ENCODE results near the gene CPEB3. TPM values are rescaled to one million over a fixed set of nuclear protein-coding genes. Genes with fewer than 3 reads are reported as not detected.

Gene CPEB3
- total and polyA plus RNA-seq, 9 of the 15 experiments (the other 6 are each of a cell fraction or from before 2014, with no cell fraction given): 0.15 to 1.2 (median 0.51) TPM

- TF ChIP-seq CGGBP1 (CRISPR knock-in tag; IDR thresholded peaks at IDR 0.05) (no peak), E2F5 (CRISPR knock-in tag; IDR thresholded peaks at IDR 0.05) (no peak), HDAC3 (IDR thresholded peaks at IDR 0.05; ENCODE audit: borderline replicate concordance, partially characterized antibody) (no peak), MCM3 (IDR thresholded peaks at IDR 0.05) (no peak), FOXP1 (CRISPR knock-in tag; IDR thresholded peaks at IDR 0.05) (0 out of 2 replicates have a peak, but pooled peaks have one; percentile 12), PHF8 (IDR thresholded peaks at IDR 0.05; ENCODE audit: borderline replicate concordance, low read length) (peak; percentile 83), TCF15 (CRISPR knock-in tag; IDR thresholded peaks at IDR 0.05) (no peak), ZKSCAN8 (CRISPR knock-in tag; IDR thresholded peaks at IDR 0.05) (no peak), SOX6 (IDR thresholded peaks at IDR 0.05) (no peak; the same call in 1 of the 2 replicates), PML (IDR thresholded peaks at IDR 0.05; ENCODE audit: low read length) (peak; percentile 30; the same call in 1 of the 2 replicates), ZNF280A (IDR thresholded peaks at IDR 0.05; ENCODE audit: low read depth, partially characterized antibody) (no peak), CSDE1 (IDR thresholded peaks at IDR 0.05) (no peak), PTBP1 (IDR thresholded peaks at IDR 0.05; ENCODE audit: low read depth, low read length) (no peak), CTCFL (IDR thresholded peaks at IDR 0.05; ENCODE audit: borderline replicate concordance, insufficient read depth, low read depth, low read length, poor library complexity, severe bottlenecking) (no peak), CREB5 (CRISPR knock-in tag; IDR thresholded peaks at IDR 0.05) (no peak), RBM15 (IDR thresholded peaks at IDR 0.05; ENCODE audit: insufficient read depth, low read length) (no peak), IRF2 (CRISPR knock-in tag; IDR thresholded peaks at IDR 0.05) (no peak), IRF9 (tag; IDR thresholded peaks at IDR 0.05) (no peak), PTTG1 (tag; IDR thresholded peaks at IDR 0.05; ENCODE audit: low read depth) (no peak)
Observed at GRCh38 chr10:92290837-92291615, at the start of gene CPEB3, which contains the start of gene MARCHF5 (continued).

Measured in K562 (cell line).